GM21619 (cell line): ENCODE results near the gene TMEM139.

Experiments
- ATAC-seq: cut with Tn5 transposase; IDR thresholded peaks from one replicate; pipeline ENCODE4 v1.9.1; 2021; ENCODE audit not compliant: unreplicated experiment

TMEM139 gene

GRCh38 chr7:143284591-143285469 lies at the start of gene TMEM139:
TMEM139 (plus strand) TSS chr7:143284958; CDS start chr7:143285958, 1,000 bp downstream.
- no peak for ATAC-seq

DNA sequence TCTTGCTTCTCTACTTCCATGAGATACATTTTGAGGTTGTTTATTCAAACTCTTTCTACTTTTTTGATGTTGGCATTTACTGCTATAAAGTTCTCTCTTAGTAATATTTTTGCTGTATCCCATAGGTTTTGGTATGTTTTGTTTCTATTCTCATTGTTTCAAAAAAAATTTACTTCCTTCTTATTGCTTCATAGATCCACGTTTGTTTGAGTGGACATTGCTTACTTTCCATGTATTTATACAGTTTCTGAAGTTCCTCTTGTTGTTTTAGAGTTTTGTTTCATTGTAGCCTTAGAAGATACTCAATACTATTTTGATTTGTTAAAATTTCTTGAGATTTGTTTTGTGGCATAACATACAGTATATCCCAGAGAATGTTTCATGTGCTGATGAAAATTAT lies 49.2 kb upstream of the TMEM139 start:
- ATAC-seq, result no peak

- no peak for ATAC-seq
These were observed 48.3 kb upstream of the TMEM139 start for GRCh38 chr7:143236408-143236990.

- ATAC-seq, result no peak
These were observed 47.4 kb upstream of the TMEM139 start for GRCh38 chr7:143237366-143237765.

- ATAC-seq, result no peak
These were observed 46.3 kb upstream of the TMEM139 start for GRCh38 chr7:143238289-143238980.

DNA sequence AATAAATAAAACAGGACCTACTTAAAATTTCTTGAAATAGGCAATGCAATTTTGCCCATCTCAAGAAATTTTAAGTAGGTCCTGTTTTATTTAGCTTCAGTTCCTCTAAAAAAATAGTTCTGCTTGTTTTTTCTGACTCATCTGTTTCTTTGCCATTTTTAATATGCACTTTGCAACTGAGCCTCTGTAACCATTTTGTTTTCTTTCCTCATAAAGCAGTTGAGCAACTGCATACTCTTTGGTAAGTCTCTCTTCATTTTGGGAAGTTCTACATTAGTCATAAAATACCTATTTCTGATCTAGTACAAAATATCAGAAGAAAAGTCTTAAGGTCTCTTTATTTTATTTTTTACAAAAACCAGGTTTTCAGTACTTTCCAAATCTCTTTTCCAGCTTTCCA lies 44.9 kb upstream of the TMEM139 start:
- ATAC-seq, result no peak

DNA sequence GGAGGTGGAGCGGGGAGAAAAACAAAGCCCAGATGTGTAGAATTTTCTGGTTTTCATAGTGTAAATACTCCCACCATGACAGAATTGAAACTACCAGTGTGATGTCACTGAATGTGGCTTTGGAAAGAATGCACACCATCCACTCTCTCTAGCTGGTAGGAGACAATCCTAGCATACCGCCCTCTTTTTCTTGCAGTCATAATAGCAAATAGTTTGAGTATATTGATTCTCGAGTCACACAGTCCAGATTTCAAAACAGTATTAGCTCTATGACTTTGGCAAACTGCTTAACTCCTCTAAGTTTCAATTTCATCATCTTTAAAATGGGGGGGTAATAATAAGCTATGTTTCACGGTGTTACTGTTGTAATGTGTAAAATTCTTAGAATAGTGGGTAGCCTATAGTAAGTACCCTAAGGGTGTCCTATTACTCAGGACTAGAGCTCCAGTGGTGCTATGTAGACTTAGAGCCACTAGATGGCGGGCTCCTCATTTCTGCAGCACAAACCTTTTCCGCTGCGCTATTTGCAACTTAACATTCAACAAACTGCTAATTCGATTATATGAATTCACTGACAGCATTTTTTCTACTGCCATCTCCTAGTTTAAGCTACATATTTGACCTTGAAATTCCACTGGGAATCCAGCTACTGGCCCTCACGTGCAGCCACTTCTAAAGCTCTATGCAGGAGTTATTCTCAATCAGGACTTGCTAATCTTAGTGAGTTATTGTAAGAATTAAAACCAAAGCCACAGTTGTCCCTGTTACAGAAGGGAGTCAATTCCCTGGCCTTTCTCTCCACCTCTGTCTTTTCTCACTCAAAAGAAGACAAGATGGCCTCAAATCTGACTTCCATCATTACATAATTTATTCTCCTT lies 44.2 kb upstream of the TMEM139 start:
- peak; percentile 99 for ATAC-seq

GRCh38 chr7:143242306-143242705 lies 42.5 kb upstream of the TMEM139 start:
- no peak for ATAC-seq

- ATAC-seq, result no peak
These were observed 41.6 kb upstream of the TMEM139 start for GRCh38 chr7:143243111-143243510.

- ATAC-seq, result no peak
These were observed 41.1 kb upstream of the TMEM139 start for GRCh38 chr7:143243614-143244013.

DNA sequence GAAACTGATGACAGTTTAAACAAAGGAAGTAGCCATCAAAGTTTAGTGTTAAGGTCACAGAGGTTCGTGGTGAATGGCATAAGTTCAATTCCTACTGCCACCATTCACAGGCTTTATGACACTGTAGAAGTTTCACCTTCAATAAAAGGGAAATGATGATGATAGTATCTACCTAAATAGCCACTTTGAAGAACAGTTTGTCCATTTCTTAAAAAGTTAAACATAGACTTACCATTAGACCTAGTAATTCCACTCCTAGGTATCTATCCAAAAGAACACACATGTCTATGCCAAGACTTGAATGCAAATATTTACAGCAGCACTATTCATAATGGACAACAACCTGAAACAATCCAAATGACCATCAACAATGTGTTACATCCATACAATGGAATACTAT lies 40.4 kb upstream of the TMEM139 start:
- ATAC-seq, result no peak

GRCh38 chr7:143245123-143245522 lies 39.6 kb upstream of the TMEM139 start:
- ATAC-seq, result no peak

DNA sequence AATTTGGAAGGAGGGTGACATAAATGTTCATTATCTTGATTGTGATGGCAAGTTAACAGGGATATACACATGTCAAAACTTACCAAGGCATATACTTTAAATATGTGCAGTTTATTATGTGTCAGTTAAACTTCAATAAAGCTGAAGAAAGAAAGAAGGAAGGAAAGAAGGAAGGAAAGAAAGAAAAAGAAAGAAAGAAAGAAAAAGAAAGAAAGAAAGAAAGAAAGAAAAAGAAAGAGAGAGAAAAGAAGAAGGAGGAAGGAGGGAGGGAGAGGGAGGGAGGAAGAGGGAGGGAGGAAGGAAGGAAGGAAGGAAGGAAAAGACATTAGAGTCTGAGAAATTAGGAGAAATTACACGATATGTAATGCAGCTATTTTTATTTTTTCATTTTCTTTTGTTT lies 37.4 kb upstream of the TMEM139 start:
- ATAC-seq, result no peak

- no peak for ATAC-seq
These were observed 35.9 kb upstream of the TMEM139 start for GRCh38 chr7:143248761-143249354.

GRCh38 chr7:143250199-143250598 lies 34.6 kb upstream of the TMEM139 start:
- no peak for ATAC-seq

DNA sequence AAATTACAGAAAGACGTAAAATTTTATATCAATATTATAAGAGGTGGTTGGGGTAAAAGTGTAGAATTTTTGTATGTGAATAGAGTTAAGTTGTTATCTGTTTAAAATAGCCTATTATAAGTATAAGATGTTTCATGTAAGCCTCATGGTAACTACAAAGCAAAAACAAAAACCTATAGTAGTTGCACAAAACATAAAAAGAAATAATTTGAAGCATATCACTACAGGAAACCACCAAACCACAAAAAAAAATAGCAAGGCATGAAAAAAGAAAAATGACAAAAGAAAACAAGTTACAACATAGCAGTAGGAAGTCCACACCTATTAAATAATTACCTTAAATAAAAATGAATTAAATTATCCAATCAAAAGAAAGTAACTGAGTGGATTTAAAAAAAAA lies 33.9 kb upstream of the TMEM139 start:
- no peak for ATAC-seq

GRCh38 chr7:143252006-143252405 lies 32.8 kb upstream of the TMEM139 start:
- ATAC-seq, result no peak

DNA sequence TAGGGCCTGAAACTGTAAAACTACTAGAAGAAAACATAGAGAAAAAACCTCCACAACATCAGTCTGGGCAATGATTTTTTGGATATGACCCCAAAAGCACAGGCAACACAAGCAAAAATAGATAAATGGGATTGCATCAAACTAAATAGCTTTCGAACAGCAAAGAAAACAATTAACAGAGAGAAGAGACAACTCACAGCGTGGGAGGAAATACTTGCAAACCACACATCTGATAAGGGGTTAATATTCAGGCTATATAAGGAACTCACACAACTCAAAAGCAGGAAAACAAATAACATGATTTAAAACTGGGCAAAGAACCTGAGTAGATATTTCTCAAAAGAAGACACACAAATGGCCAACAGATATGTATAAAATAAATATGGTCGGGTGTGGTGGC lies 29.2 kb upstream of the TMEM139 start:
- ATAC-seq, result no peak

DNA sequence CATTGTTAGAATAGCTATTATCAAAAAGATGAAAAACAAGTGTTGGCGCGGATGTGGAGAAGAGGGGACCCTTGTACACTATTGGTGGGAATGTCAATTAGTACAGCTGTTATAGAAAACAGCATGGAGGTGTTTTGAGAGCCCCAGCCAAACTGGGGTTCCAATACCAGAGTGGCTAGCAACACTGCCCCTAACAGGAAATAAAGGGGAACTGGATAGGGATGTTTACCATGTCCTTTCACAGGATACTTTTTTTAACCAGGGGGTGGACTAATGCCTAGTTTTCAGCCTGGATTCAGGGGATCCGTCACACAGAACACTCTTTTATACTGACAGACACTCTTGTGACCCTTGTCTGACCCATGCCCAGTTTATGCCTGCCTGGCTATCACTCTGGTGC lies 28.4 kb upstream of the TMEM139 start:
- no peak for ATAC-seq

DNA sequence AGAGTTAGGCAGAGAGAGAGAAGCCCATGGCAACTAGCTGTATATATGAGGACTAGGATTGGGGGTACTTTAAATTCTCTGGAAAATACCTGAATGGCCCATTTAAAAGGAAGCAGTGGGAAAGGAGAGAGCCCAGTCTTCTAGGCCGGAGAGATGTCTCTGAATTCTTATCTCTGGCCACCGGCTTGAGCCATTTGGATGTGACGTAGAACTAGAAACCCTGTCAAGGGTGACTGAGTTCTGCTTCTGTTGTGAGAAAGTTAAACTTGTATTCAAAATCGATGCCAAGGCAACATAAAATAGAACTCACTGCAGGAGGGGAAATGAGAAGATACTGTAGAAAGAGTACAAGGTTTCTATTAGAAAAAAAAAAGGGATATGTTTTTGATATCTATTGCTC lies 27.8 kb upstream of the TMEM139 start:
- peak; percentile 86 for ATAC-seq

GRCh38 chr7:143257501-143257900 lies 27.3 kb upstream of the TMEM139 start:
- no peak for ATAC-seq
